ENCODE results near the gene TSPAN4. TPM values are rescaled to one million over a fixed set of nuclear protein-coding genes. Genes with fewer than 3 reads are reported as not detected.

Gene TSPAN4
- total RNA-seq, 2 experiments from 2014 or later: 9.4 to 12.1 TPM

GRCh38 chr11:855796-856195 is 13.1 kb downstream of the TSPAN4 start:
- Histone ChIP-seq H4K20me1 (ENCODE audit: insufficient read depth, low read length) (no peaks in the 10 kb centered on the region), H3K4me2 (ENCODE audit: low read length) (no peak overlapping the region), H3K4me1 (ENCODE audit: insufficient read depth, low read length, poor library complexity, severe bottlenecking) (peaks cover 5% of the 10 kb centered on the region), H3K27ac (ENCODE audit: low read depth, low read length, poor library complexity, severe bottlenecking) (no peak overlapping the region), H3K79me2 (ENCODE audit: insufficient read depth, low read depth, low read length) (no peaks in the 10 kb centered on the region), H3K36me3 (ENCODE audit: insufficient read depth, low read length) (no peaks in the 10 kb centered on the region), H3K9me3 (ENCODE audit: low read length) (no peaks in the 10 kb centered on the region), H3K4me3 (ENCODE audit: low read depth, low read length, poor library complexity, severe bottlenecking) (no peak overlapping the region), H3K9me2 (ENCODE audit: insufficient read depth, low read length) (no peaks in the 10 kb centered on the region), H2AFZ (ENCODE audit: low read length) (no peak overlapping the region)
- DNase-seq (ENCODE audit: low spot score): no peak
- ChIA-PET POLR2A (no interaction called here), CTCF (ENCODE audit: unreplicated experiment) (interaction anchor here (0.9 kb wide), 1 partner anchor 11 kb away, joined by 3 read pairs; no protein-coding TSS in a partner anchor)
- TF ChIP-seq CTCF (conservative IDR thresholded peaks at IDR 0.05; ENCODE audit: low read length): no peak
- no peak for TF ChIP-seq EZH2phosphoT487 (IDR thresholded peaks at IDR 0.05; ENCODE audit: borderline replicate concordance, low read depth, low read length)
- no TSS peak for BruUV-seq (replicated peaks)
- intact Hi-C loops (cut with micrococcal nuclease; ENCODE audit: unreplicated experiment): no loop called here

- H4K20me1 ChIP-seq (ENCODE audit: insufficient read depth, low read length): no peaks in the 10 kb centered on the region
- POLR2A ChIA-PET: no interaction called here
- H3K4me2 ChIP-seq (ENCODE audit: low read length): no peak overlapping the region
- no TSS peak for BruUV-seq (replicated peaks)
- no peak overlapping the region for H2AFZ ChIP-seq (ENCODE audit: low read length)
- intact Hi-C loops (cut with micrococcal nuclease; ENCODE audit: unreplicated experiment): no loop called here
- no peaks in the 10 kb centered on the region for H3K79me2 ChIP-seq (ENCODE audit: insufficient read depth, low read depth, low read length)
- CTCF ChIA-PET (ENCODE audit: unreplicated experiment): interaction anchor here (0.9 kb wide), 1 partner anchor 11 kb away, joined by 3 read pairs; no protein-coding TSS in a partner anchor
- H3K4me1 ChIP-seq (ENCODE audit: insufficient read depth, low read length, poor library complexity, severe bottlenecking): peaks cover 5% of the 10 kb centered on the region
- no peaks in the 10 kb centered on the region for H3K9me2 ChIP-seq (ENCODE audit: insufficient read depth, low read length)
- H3K36me3 ChIP-seq (ENCODE audit: insufficient read depth, low read length): no peaks in the 10 kb centered on the region
- H3K4me3 ChIP-seq (ENCODE audit: low read depth, low read length, poor library complexity, severe bottlenecking): no peak overlapping the region
- H3K9me3 ChIP-seq (ENCODE audit: low read length): no peaks in the 10 kb centered on the region
- no peak for TF ChIP-seq CTCF (conservative IDR thresholded peaks at IDR 0.05; ENCODE audit: low read length)
- no peak for TF ChIP-seq EZH2phosphoT487 (IDR thresholded peaks at IDR 0.05; ENCODE audit: borderline replicate concordance, low read depth, low read length)
- DNase-seq (ENCODE audit: low spot score): no peak
- no peak overlapping the region for H3K27ac ChIP-seq (ENCODE audit: low read depth, low read length, poor library complexity, severe bottlenecking)
These were observed 13.7 kb downstream of the TSPAN4 start for GRCh38 chr11:856397-856796.

GRCh38 chr11:858053-858761 is 15.6 kb downstream of the TSPAN4 start:
- H2AFZ ChIP-seq (ENCODE audit: low read length): no peak overlapping the region
- BruUV-seq (replicated peaks): no TSS peak
- H3K9me3 ChIP-seq (ENCODE audit: low read length): no peaks in the 10 kb centered on the region
- ChIA-PET POLR2A (interaction anchor here (0.6 kb wide), 1 partner anchor 9 kb away, joined by 3 read pairs; no protein-coding TSS in a partner anchor), CTCF (ENCODE audit: unreplicated experiment) (no interaction called here)
- no peak overlapping the region for H3K27ac ChIP-seq (ENCODE audit: low read depth, low read length, poor library complexity, severe bottlenecking)
- H4K20me1 ChIP-seq (ENCODE audit: insufficient read depth, low read length): no peaks in the 10 kb centered on the region
- H3K79me2 ChIP-seq (ENCODE audit: insufficient read depth, low read depth, low read length): no peaks in the 10 kb centered on the region
- no peak overlapping the region for H3K4me3 ChIP-seq (ENCODE audit: low read depth, low read length, poor library complexity, severe bottlenecking)
- H3K36me3 ChIP-seq (ENCODE audit: insufficient read depth, low read length): no peaks in the 10 kb centered on the region
- no peaks in the 10 kb centered on the region for H3K9me2 ChIP-seq (ENCODE audit: insufficient read depth, low read length)
- peaks cover 5% of the 10 kb centered on the region for H3K4me1 ChIP-seq (ENCODE audit: insufficient read depth, low read length, poor library complexity, severe bottlenecking)
- no peak for DNase-seq (ENCODE audit: low spot score)
- H3K4me2 ChIP-seq (ENCODE audit: low read length): no peak overlapping the region
- intact Hi-C loops (cut with micrococcal nuclease; ENCODE audit: unreplicated experiment): no loop called here
- TF ChIP-seq CTCF (conservative IDR thresholded peaks at IDR 0.05; ENCODE audit: low read length) (no peak), EZH2phosphoT487 (IDR thresholded peaks at IDR 0.05; ENCODE audit: borderline replicate concordance, low read depth, low read length) (no peak)

Data from OCI-LY7 (cell line).